GM21723 (cell line): ENCODE measurements around the gene HPSE.
A peak's percentile ranks its signal among the peaks of the same experiment; 100 is the strongest.

Experiments
- ATAC-seq: cut with Tn5 transposase; IDR thresholded peaks from one replicate; pipeline ENCODE4 v1.9.1; 2021; ENCODE audit warnings: mild to moderate bottlenecking, moderate library complexity; ENCODE audit not compliant: unreplicated experiment

Gene HPSE

GRCh38 chr4:83334425-83335241, at the start of gene HPSE:
Gene HPSE (minus strand): TSS chr4:83334848. CDS start chr4:83334782, 66 bp downstream.
- peak; percentile 89 for ATAC-seq

- ATAC-seq = no peak
These were observed 48.2 kb upstream of the HPSE start for GRCh38 chr4:83382850-83383249.

GRCh38 chr4:83381173-83381572, 46.5 kb upstream of the HPSE start:
- no peak for ATAC-seq

GRCh38 chr4:83378419-83378818, 43.8 kb upstream of the HPSE start:
- ATAC-seq = no peak

GRCh38 chr4:83372931-83373330, 38.3 kb upstream of the HPSE start:
- no peak for ATAC-seq

GRCh38 chr4:83371936-83372335, 37.3 kb upstream of the HPSE start:
- no peak for ATAC-seq

- ATAC-seq = no peak
These were observed 36.6 kb upstream of the HPSE start for GRCh38 chr4:83371235-83371634.

- ATAC-seq = no peak
These were observed 35.9 kb upstream of the HPSE start for GRCh38 chr4:83370640-83370906.

- ATAC-seq = no peak
These were observed 35.4 kb upstream of the HPSE start for GRCh38 chr4:83369831-83370639.

- ATAC-seq = no peak
These were observed 29.7 kb upstream of the HPSE start for GRCh38 chr4:83364312-83364711.

- no peak for ATAC-seq
These were observed 28.1 kb upstream of the HPSE start for GRCh38 chr4:83362492-83363329.

- no peak for ATAC-seq
These were observed 26.9 kb upstream of the HPSE start for GRCh38 chr4:83361416-83362103.

GRCh38 chr4:83360018-83360417, 25.4 kb upstream of the HPSE start:
- ATAC-seq = no peak

- no peak for ATAC-seq
These were observed 23.8 kb upstream of the HPSE start for GRCh38 chr4:83358410-83358809.

- peak; percentile 71 for ATAC-seq
These were observed 22.4 kb upstream of the HPSE start for GRCh38 chr4:83356899-83357661.

GRCh38 chr4:83353516-83353915, 18.9 kb upstream of the HPSE start:
- no peak for ATAC-seq

GRCh38 chr4:83348074-83348473, 13.4 kb upstream of the HPSE start:
- ATAC-seq = no peak

- ATAC-seq = no peak
These were observed 7.8 kb upstream of the HPSE start for GRCh38 chr4:83342476-83342875.

- peak; percentile 59 for ATAC-seq
These were observed 6.2 kb upstream of the HPSE start for GRCh38 chr4:83340692-83341343.

GRCh38 chr4:83339573-83339972, 4.9 kb upstream of the HPSE start:
- ATAC-seq = no peak
